K562 (cell line): ENCODE data around the gene NR2F6. TPM values are rescaled to one million over a fixed set of nuclear protein-coding genes. Genes with fewer than 3 reads are reported as not detected.
A peak's percentile ranks its signal among the peaks of the same experiment; 100 is the strongest.

Source experiments
- CBFB ChIP-seq: sonication (generic); formaldehyde crosslinking; IDR thresholded peaks from 2 replicates; pipeline ENCODE4 v1.4.0; 2020; ENCODE audit warnings: mild to moderate bottlenecking, missing genetic modification reagents
- MXI1 ChIP-seq: IDR thresholded peaks from 2 replicates; pipeline ENCODE4 v1.6.1; 2011; ENCODE audit warnings: low read depth, mild to moderate bottlenecking, improper control_type of control experiment, low read length
- SP1 ChIP-seq: sonication (generic); formaldehyde crosslinking; IDR thresholded peaks from 2 replicates; pipeline ENCODE4 v1.8.1; 2022; ENCODE audit warnings: mild to moderate bottlenecking, missing genetic modification reagents
- SRSF3 ChIP-seq: fragments of 200-400 bp; formaldehyde crosslinking; IDR thresholded peaks from 2 replicates; pipeline ENCODE4 v1.6.1; 2016; ENCODE audit warnings: mild to moderate bottlenecking, low read length, moderate library complexity; ENCODE audit not compliant: insufficient read depth
- ZNF717 ChIP-seq: fragments of 250-450 bp; sonication (Bioruptor Pico); IDR thresholded peaks from 2 replicates; pipeline ENCODE4 v1.5.0; 2021
- polyA plus RNA-seq, 8 experiments: library from polyadenylated mRNA; depleted of rRNA in 4 of 8; stranded (reverse) in 5 of 8; unstranded in 3 of 8; fragments of >200 nt; fragmentation: Nextera tagmentation in 2 of 8; fragmentation: Illumina TruSeq in 1 of 8; extraction: Ambion mirVana in 2 of 8; extraction: Trizol in 1 of 8; gene quantifications; 2 replicates each; pipeline versions ENCODE4 v1.2.1 to v1.2.3, GENCODE V29; 2011 to 2014; ENCODE audit warnings: inconsistent platforms in 1 of 8, missing spikeins in 1 of 8
- total RNA-seq, 7 experiments: library from RNA; depleted of rRNA in 6 of 7; stranded (reverse); fragments of >200 nt in 6 of 7; fragmentation: Illumina TruSeq in 2 of 7; extraction: Trizol in 2 of 7; gene quantifications; 2 replicates each; pipeline versions ENCODE4 v1.2.1 to v1.2.3, GENCODE V29; 2011 to 2021; ENCODE audit warnings: low replicate concordance in 1 of 7
- TF ChIP-seq, protein P1 (sequence below): fragments of 250-450 bp; sonication (Bioruptor Pico); IDR thresholded peaks from 2 replicates; pipeline ENCODE4 v1.4.0; 2020
- TF ChIP-seq, protein P2 (sequence below), 3 experiments: IDR thresholded peaks in 2 of 3; conservative IDR thresholded peaks in 1 of 3; 2 replicates each; pipeline ENCODE4 v1.5.1; 2011 to 2012; ENCODE audit warnings: low read length in 3 of 3, mild to moderate bottlenecking in 3 of 3, control low read depth in 2 of 3, improper control_type of control experiment in 1 of 3, inconsistent platforms in 1 of 3, low read depth in 1 of 3, mixed read lengths in 1 of 3, moderate library complexity in 1 of 3; ENCODE audit not compliant: insufficient read depth in 2 of 3
- TF ChIP-seq, protein P3 (sequence below): fragments of 250-450 bp; sonication (Bioruptor Pico); IDR thresholded peaks from 2 replicates; pipeline ENCODE4 v1.8.0; 2022; ENCODE audit warnings: inconsistent platforms
- TF ChIP-seq, protein P4 (sequence below): sonication (generic); IDR thresholded peaks from 2 replicates; pipeline ENCODE4 v1.6.1; 2016

NR2F6 gene
- total and polyA plus RNA-seq, 9 of the 15 experiments (the other 6 are each of a cell fraction or from before 2014, with no cell fraction given), result 0.76 to 97.5 (median 18.8) TPM

DNA sequence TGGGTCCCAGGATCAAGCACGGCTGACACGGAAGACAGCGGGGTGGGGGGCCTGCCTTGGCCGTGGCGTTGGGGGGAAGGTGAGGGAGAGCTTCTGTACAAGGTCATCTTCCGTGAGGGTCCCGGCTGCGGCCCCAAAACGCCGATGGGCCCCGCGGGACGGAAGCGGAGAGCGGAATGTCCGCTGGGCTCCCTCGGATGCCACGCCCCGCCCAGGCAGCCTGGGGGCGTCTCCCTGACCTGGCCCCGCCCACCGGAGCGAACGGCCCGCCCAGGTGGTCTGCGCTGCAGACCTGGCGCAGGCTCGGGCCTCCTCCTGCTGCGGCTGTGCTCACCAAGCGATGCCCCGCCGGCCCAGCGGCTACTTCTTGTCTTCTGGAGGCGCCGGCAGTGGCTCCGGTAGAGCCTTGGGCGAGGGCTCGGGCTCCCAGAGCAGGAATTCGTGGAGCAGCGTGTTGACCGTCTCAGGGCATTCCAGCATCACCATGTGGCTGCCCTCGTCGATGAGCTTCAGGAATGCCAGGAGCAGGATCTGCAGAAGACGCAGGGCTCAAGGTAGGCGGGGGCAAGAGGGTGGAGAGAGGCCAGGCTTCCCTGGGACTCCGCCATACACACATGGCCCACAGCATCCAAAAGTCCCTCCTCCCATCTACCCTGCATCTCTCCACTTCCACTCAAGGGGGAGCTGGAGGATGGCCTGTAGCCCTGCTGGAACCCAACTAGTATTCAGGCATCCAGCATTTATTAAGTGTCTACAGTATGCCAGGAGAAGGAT is 46.8 kb upstream of the NR2F6 start (continued):
- TF ChIP-seq, protein P1, sequence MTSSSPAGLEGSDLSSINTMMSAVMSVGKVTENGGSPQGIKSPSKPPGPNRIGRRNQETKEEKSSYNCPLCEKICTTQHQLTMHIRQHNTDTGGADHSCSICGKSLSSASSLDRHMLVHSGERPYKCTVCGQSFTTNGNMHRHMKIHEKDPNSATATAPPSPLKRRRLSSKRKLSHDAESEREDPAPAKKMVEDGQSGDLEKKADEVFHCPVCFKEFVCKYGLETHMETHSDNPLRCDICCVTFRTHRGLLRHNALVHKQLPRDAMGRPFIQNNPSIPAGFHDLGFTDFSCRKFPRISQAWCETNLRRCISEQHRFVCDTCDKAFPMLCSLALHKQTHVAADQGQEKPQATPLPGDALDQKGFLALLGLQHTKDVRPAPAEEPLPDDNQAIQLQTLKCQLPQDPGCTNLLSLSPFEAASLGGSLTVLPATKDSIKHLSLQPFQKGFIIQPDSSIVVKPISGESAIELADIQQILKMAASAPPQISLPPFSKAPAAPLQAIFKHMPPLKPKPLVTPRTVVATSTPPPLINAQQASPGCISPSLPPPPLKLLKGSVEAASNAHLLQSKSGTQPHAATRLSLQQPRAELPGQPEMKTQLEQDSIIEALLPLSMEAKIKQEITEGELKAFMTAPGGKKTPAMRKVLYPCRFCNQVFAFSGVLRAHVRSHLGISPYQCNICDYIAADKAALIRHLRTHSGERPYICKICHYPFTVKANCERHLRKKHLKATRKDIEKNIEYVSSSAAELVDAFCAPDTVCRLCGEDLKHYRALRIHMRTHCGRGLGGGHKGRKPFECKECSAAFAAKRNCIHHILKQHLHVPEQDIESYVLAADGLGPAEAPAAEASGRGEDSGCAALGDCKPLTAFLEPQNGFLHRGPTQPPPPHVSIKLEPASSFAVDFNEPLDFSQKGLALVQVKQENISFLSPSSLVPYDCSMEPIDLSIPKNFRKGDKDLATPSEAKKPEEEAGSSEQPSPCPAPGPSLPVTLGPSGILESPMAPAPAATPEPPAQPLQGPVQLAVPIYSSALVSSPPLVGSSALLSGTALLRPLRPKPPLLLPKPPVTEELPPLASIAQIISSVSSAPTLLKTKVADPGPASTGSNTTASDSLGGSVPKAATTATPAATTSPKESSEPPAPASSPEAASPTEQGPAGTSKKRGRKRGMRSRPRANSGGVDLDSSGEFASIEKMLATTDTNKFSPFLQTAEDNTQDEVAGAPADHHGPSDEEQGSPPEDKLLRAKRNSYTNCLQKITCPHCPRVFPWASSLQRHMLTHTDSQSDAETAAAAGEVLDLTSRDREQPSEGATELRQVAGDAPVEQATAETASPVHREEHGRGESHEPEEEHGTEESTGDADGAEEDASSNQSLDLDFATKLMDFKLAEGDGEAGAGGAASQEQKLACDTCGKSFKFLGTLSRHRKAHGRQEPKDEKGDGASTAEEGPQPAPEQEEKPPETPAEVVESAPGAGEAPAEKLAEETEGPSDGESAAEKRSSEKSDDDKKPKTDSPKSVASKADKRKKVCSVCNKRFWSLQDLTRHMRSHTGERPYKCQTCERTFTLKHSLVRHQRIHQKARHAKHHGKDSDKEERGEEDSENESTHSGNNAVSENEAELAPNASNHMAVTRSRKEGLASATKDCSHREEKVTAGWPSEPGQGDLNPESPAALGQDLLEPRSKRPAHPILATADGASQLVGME (CRISPR knock-in tag), result 0 out of 2 replicates have a peak, but pooled peaks have one; percentile 36
- TF ChIP-seq SP1 (CRISPR knock-in tag) (peak; percentile 89), SRSF3 (no peak), CBFB (0 out of 2 replicates have a peak, but pooled peaks have one; percentile 38), MXI1 (peak; percentile 63), ZNF717 (CRISPR knock-in tag) (no peak)
- TF ChIP-seq, protein P2, sequence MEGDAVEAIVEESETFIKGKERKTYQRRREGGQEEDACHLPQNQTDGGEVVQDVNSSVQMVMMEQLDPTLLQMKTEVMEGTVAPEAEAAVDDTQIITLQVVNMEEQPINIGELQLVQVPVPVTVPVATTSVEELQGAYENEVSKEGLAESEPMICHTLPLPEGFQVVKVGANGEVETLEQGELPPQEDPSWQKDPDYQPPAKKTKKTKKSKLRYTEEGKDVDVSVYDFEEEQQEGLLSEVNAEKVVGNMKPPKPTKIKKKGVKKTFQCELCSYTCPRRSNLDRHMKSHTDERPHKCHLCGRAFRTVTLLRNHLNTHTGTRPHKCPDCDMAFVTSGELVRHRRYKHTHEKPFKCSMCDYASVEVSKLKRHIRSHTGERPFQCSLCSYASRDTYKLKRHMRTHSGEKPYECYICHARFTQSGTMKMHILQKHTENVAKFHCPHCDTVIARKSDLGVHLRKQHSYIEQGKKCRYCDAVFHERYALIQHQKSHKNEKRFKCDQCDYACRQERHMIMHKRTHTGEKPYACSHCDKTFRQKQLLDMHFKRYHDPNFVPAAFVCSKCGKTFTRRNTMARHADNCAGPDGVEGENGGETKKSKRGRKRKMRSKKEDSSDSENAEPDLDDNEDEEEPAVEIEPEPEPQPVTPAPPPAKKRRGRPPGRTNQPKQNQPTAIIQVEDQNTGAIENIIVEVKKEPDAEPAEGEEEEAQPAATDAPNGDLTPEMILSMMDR (IDR thresholded peaks at IDR 0.05 in 2 of 3, conservative IDR thresholded peaks at IDR 0.05 in 1 of 3; ENCODE audit: insufficient read depth in 2 of 3, low read depth in 1 of 3, low read length in 3 of 3), result peak; percentile 88 to 96 (median 91)
- TF ChIP-seq, protein P3, sequence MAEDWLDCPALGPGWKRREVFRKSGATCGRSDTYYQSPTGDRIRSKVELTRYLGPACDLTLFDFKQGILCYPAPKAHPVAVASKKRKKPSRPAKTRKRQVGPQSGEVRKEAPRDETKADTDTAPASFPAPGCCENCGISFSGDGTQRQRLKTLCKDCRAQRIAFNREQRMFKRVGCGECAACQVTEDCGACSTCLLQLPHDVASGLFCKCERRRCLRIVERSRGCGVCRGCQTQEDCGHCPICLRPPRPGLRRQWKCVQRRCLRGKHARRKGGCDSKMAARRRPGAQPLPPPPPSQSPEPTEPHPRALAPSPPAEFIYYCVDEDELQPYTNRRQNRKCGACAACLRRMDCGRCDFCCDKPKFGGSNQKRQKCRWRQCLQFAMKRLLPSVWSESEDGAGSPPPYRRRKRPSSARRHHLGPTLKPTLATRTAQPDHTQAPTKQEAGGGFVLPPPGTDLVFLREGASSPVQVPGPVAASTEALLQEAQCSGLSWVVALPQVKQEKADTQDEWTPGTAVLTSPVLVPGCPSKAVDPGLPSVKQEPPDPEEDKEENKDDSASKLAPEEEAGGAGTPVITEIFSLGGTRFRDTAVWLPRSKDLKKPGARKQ (CRISPR knock-in tag), result no peak
- TF ChIP-seq, protein P4, sequence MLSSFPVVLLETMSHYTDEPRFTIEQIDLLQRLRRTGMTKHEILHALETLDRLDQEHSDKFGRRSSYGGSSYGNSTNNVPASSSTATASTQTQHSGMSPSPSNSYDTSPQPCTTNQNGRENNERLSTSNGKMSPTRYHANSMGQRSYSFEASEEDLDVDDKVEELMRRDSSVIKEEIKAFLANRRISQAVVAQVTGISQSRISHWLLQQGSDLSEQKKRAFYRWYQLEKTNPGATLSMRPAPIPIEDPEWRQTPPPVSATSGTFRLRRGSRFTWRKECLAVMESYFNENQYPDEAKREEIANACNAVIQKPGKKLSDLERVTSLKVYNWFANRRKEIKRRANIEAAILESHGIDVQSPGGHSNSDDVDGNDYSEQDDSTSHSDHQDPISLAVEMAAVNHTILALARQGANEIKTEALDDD, result peak; percentile 53; the same call in 1 of the 2 replicates
